HG02970 (cell line): Measurements from ENCODE around the gene WRNIP1.

ENCODE experiments used
- ATAC-seq: cut with Tn5 transposase; IDR thresholded peaks from one replicate; pipeline ENCODE4 v1.9.1; 2021; ENCODE audit warnings: mild to moderate bottlenecking, moderate library complexity, moderate number of reproducible peaks; ENCODE audit not compliant: unreplicated experiment, low FRiP score

Gene WRNIP1

GRCh38 chr6:2830183-2830582 lies 65.0 kb downstream of the WRNIP1 start:
- ATAC-seq = no peak

- ATAC-seq = no peak
Observed at GRCh38 chr6:2831392-2831791, 66.2 kb downstream of the WRNIP1 start.

GRCh38 chr6:2834262-2834661 lies 69.1 kb downstream of the WRNIP1 start:
- no peak for ATAC-seq
